ENCODE data around the gene MIPOL1. TPM values are rescaled to one million over a fixed set of nuclear protein-coding genes. Genes with fewer than 3 reads are reported as not detected.

The MIPOL1 gene
- total and polyA plus RNA-seq, 4 donors: 0.51 to 6.6 (median 1.9) TPM

DNA sequence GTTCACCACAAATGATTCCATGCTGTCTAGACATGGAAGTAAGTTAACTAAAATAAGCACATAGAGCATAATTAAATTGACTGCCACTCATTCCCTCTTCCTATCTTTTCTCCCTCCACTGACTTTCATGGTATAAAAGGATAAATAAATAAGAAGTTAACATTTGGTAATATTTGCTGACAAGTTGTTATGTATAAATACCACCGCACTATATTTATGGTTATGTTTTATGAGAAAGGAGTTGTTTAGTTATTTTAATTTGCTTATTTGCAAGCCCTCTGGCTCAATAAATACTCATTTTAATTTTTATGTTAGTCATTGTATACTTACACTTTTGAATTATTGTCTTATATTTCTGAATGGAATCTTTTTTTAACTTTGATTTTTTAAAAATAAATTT lies 113.5 kb downstream of the MIPOL1 start:
- Histone ChIP-seq H3K4me3 (ENCODE audit: low read depth in 1 of 3, low read length in 3 of 3) (no peak overlapping the region), H3K36me3 (ENCODE audit: control insufficient read depth in 4 of 4, insufficient read depth in 3 of 4, low read depth in 1 of 4, low read length in 3 of 4) (no peaks in the 10 kb centered on the region), H3K4me1 (ENCODE audit: control insufficient read depth in 4 of 4, insufficient read depth in 4 of 4, low read length in 3 of 4) (no peaks in the 10 kb centered on the region), H3K9me3 (ENCODE audit: control insufficient read depth in 4 of 4, low read length in 3 of 4) (no peaks in the 10 kb centered on the region), H3K9ac (ENCODE audit: low read depth in 1 of 2, low read length in 2 of 2) (no peak overlapping the region), H3K27ac (ENCODE audit: low read depth in 1 of 2, low read length in 2 of 2) (no peak overlapping the region), H3K27me3 (ENCODE audit: control insufficient read depth in 4 of 4, insufficient read depth in 4 of 4, low read length in 3 of 4) (no peaks in the 10 kb centered on the region)
- no peak for TF ChIP-seq HNF4G (IDR thresholded peaks at IDR 0.05)
- TF ChIP-seq RAD21 (IDR thresholded peaks at IDR 0.05): no peak
- TF ChIP-seq NR2F2 (IDR thresholded peaks at IDR 0.05): no peak
- TF ChIP-seq JUND (IDR thresholded peaks at IDR 0.05): no peak
- 98% methylated on average over 1 of the region's 1 CpG for WGBS
- no peak for DNase-seq (ENCODE audit: low spot score)

DNA sequence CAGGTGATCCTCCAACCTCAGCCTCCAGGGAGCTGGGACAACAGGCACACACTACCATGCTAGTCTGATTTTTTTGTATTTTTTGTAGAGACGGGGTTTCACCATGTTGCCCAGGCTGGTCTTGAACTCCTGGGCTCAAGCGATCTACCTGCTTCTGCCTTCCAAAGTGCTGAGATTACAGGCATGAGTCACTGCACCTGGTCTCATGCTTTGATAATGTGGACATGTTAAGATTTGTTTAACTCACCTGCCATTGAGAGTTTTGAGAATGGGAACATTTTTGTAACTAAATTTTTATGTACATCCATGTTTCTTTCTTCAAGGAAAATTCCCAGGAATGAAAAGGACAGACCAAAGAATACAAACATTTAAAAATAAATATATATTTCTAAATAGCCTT lies 121.2 kb downstream of the MIPOL1 start:
- no peak for DNase-seq (ENCODE audit: low spot score)
- 95% methylated on average over 2 of the region's 2 CpGs for WGBS
- no peaks in the 10 kb centered on the region for H3K9me3 ChIP-seq (ENCODE audit: control insufficient read depth in 4 of 4, low read length in 3 of 4)
- no peaks in the 10 kb centered on the region for H3K4me1 ChIP-seq (ENCODE audit: control insufficient read depth in 4 of 4, insufficient read depth in 4 of 4, low read length in 3 of 4)
- no peak overlapping the region for H3K9ac ChIP-seq (ENCODE audit: low read depth in 1 of 2, low read length in 2 of 2)
- H3K36me3 ChIP-seq (ENCODE audit: control insufficient read depth in 4 of 4, insufficient read depth in 3 of 4, low read depth in 1 of 4, low read length in 3 of 4): no peaks in the 10 kb centered on the region
- H3K27ac ChIP-seq (ENCODE audit: low read depth in 1 of 2, low read length in 2 of 2): no peak overlapping the region
- no peak for TF ChIP-seq TAF1 (conservative IDR thresholded peaks at IDR 0.05)
- no peak for TF ChIP-seq RXRA (IDR thresholded peaks at IDR 0.05)
- TF ChIP-seq, protein P1, sequence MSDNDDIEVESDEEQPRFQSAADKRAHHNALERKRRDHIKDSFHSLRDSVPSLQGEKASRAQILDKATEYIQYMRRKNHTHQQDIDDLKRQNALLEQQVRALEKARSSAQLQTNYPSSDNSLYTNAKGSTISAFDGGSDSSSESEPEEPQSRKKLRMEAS (IDR thresholded peaks at IDR 0.05): no peak
- TF ChIP-seq, protein P2, sequence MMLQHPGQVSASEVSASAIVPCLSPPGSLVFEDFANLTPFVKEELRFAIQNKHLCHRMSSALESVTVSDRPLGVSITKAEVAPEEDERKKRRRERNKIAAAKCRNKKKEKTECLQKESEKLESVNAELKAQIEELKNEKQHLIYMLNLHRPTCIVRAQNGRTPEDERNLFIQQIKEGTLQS (IDR thresholded peaks at IDR 0.05): no peak
- TF ChIP-seq, protein P3, sequence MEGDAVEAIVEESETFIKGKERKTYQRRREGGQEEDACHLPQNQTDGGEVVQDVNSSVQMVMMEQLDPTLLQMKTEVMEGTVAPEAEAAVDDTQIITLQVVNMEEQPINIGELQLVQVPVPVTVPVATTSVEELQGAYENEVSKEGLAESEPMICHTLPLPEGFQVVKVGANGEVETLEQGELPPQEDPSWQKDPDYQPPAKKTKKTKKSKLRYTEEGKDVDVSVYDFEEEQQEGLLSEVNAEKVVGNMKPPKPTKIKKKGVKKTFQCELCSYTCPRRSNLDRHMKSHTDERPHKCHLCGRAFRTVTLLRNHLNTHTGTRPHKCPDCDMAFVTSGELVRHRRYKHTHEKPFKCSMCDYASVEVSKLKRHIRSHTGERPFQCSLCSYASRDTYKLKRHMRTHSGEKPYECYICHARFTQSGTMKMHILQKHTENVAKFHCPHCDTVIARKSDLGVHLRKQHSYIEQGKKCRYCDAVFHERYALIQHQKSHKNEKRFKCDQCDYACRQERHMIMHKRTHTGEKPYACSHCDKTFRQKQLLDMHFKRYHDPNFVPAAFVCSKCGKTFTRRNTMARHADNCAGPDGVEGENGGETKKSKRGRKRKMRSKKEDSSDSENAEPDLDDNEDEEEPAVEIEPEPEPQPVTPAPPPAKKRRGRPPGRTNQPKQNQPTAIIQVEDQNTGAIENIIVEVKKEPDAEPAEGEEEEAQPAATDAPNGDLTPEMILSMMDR (IDR thresholded peaks at IDR 0.05; ENCODE audit: low read depth, low read length, missing input control): no peak
- TF ChIP-seq SP1 (IDR thresholded peaks at IDR 0.05): no peak
- TF ChIP-seq GABPA (IDR thresholded peaks at IDR 0.05 in 1 of 2, conservative IDR thresholded peaks at IDR 0.05 in 1 of 2): no peak
- TF ChIP-seq, protein P4, sequence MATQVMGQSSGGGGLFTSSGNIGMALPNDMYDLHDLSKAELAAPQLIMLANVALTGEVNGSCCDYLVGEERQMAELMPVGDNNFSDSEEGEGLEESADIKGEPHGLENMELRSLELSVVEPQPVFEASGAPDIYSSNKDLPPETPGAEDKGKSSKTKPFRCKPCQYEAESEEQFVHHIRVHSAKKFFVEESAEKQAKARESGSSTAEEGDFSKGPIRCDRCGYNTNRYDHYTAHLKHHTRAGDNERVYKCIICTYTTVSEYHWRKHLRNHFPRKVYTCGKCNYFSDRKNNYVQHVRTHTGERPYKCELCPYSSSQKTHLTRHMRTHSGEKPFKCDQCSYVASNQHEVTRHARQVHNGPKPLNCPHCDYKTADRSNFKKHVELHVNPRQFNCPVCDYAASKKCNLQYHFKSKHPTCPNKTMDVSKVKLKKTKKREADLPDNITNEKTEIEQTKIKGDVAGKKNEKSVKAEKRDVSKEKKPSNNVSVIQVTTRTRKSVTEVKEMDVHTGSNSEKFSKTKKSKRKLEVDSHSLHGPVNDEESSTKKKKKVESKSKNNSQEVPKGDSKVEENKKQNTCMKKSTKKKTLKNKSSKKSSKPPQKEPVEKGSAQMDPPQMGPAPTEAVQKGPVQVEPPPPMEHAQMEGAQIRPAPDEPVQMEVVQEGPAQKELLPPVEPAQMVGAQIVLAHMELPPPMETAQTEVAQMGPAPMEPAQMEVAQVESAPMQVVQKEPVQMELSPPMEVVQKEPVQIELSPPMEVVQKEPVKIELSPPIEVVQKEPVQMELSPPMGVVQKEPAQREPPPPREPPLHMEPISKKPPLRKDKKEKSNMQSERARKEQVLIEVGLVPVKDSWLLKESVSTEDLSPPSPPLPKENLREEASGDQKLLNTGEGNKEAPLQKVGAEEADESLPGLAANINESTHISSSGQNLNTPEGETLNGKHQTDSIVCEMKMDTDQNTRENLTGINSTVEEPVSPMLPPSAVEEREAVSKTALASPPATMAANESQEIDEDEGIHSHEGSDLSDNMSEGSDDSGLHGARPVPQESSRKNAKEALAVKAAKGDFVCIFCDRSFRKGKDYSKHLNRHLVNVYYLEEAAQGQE (IDR thresholded peaks at IDR 0.05): no peak
- TF ChIP-seq YY1 (IDR thresholded peaks at IDR 0.05): no peak
- TF ChIP-seq FOXA2 (IDR thresholded peaks at IDR 0.05): no peak
- no peak for TF ChIP-seq FOXA1 (IDR thresholded peaks at IDR 0.05)
- TF ChIP-seq EGR1 (IDR thresholded peaks at IDR 0.05; ENCODE audit: low read depth in 2 of 2): no peak
- no peak for TF ChIP-seq HNF4G (IDR thresholded peaks at IDR 0.05)
- TF ChIP-seq JUND (IDR thresholded peaks at IDR 0.05): no peak
- no peak for TF ChIP-seq HNF4A (conservative IDR thresholded peaks at IDR 0.05)
- TF ChIP-seq, protein P5, sequence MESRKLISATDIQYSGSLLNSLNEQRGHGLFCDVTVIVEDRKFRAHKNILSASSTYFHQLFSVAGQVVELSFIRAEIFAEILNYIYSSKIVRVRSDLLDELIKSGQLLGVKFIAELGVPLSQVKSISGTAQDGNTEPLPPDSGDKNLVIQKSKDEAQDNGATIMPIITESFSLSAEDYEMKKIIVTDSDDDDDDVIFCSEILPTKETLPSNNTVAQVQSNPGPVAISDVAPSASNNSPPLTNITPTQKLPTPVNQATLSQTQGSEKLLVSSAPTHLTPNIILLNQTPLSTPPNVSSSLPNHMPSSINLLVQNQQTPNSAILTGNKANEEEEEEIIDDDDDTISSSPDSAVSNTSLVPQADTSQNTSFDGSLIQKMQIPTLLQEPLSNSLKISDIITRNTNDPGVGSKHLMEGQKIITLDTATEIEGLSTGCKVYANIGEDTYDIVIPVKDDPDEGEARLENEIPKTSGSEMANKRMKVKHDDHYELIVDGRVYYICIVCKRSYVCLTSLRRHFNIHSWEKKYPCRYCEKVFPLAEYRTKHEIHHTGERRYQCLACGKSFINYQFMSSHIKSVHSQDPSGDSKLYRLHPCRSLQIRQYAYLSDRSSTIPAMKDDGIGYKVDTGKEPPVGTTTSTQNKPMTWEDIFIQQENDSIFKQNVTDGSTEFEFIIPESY (IDR thresholded peaks at IDR 0.05): no peak
- TF ChIP-seq RAD21 (IDR thresholded peaks at IDR 0.05): no peak
- no peaks in the 10 kb centered on the region for H3K27me3 ChIP-seq (ENCODE audit: control insufficient read depth in 4 of 4, insufficient read depth in 4 of 4, low read length in 3 of 4)
- no peak overlapping the region for H3K4me3 ChIP-seq (ENCODE audit: low read depth in 1 of 3, low read length in 3 of 3)
